ENCODE data around the gene TRERF1. TPM values are rescaled to one million over a fixed set of nuclear protein-coding genes. Genes with fewer than 3 reads are reported as not detected.
"Not testable (repeated sequence)": the region's sequence is repeated elsewhere in the genome, so short reads cannot be mapped to it uniquely, and the experiment has no call there.

Gene TRERF1
- total RNA-seq, 2 donors from 2014 or later: 3.5 to 3.8 TPM

- no peaks in the 10 kb centered on the region for H3K9me3 ChIP-seq
- DNase-seq: no peak
- H3K27me3 ChIP-seq: no peaks in the 10 kb centered on the region
- H3K4me3 ChIP-seq: no peak overlapping the region
- intact Hi-C loops (cut with DNase I): no loop called here
- no peak for TF ChIP-seq CTCF (IDR thresholded peaks at IDR 0.05)
- peaks cover 21% of the 10 kb centered on the region for H3K36me3 ChIP-seq
- H3K9ac ChIP-seq (ENCODE audit: low read depth in 2 of 2, low read length in 2 of 2): no peak overlapping the region
- no peak overlapping the region for H3K27ac ChIP-seq
- H3K4me1 ChIP-seq: no peaks in the 10 kb centered on the region
Observed at GRCh38 chr6:42210551-42210950, 241.2 kb downstream of the TRERF1 start.

- DNase-seq; H3K9ac ChIP-seq (ENCODE audit: low read depth in 2 of 2, low read length in 2 of 2); H3K27ac ChIP-seq; intact Hi-C loops (cut with DNase I); H3K27me3 ChIP-seq; H3K4me1 ChIP-seq; H3K9me3 ChIP-seq; H3K4me3 ChIP-seq: not testable (repeated sequence)
- peaks cover 21% of the 10 kb centered on the region for H3K36me3 ChIP-seq
Observed at GRCh38 chr6:42207559-42207958, 244.2 kb downstream of the TRERF1 start.

- H3K4me1 ChIP-seq: no peaks in the 10 kb centered on the region
- no peaks in the 10 kb centered on the region for H3K9me3 ChIP-seq
- H3K36me3 ChIP-seq: peaks cover 13% of the 10 kb centered on the region
- DNase-seq: no peak
- no peak overlapping the region for H3K9ac ChIP-seq (ENCODE audit: low read depth in 2 of 2, low read length in 2 of 2)
- H3K27ac ChIP-seq: no peak overlapping the region
- H3K27me3 ChIP-seq: no peaks in the 10 kb centered on the region
- intact Hi-C loops (cut with DNase I): no loop called here
- no peak overlapping the region for H3K4me3 ChIP-seq
- TF ChIP-seq CTCF (IDR thresholded peaks at IDR 0.05): no peak
Observed at GRCh38 chr6:42204768-42205282, 246.9 kb downstream of the TRERF1 start.

- intact Hi-C loops (cut with DNase I): no loop called here
- no peak overlapping the region for H3K4me3 ChIP-seq
- DNase-seq: no peak
- peaks cover 1% of the 10 kb centered on the region for H3K36me3 ChIP-seq
- H3K27ac ChIP-seq: no peak overlapping the region
- H3K9ac ChIP-seq (ENCODE audit: low read depth in 2 of 2, low read length in 2 of 2): no peak overlapping the region
- no peaks in the 10 kb centered on the region for H3K27me3 ChIP-seq
- H3K4me1 ChIP-seq: no peaks in the 10 kb centered on the region
- TF ChIP-seq CTCF (IDR thresholded peaks at IDR 0.05): no peak
- H3K9me3 ChIP-seq: no peaks in the 10 kb centered on the region
Observed at GRCh38 chr6:42203183-42203582, 248.5 kb downstream of the TRERF1 start.

- H3K9ac ChIP-seq (ENCODE audit: low read depth in 2 of 2, low read length in 2 of 2); H3K9me3 ChIP-seq; H3K27ac ChIP-seq; H3K27me3 ChIP-seq; H3K4me1 ChIP-seq; H3K4me3 ChIP-seq; intact Hi-C loops (cut with DNase I); DNase-seq; H3K36me3 ChIP-seq: not testable (repeated sequence)
Observed at GRCh38 chr6:42202131-42202915, 249.4 kb downstream of the TRERF1 start.

GRCh38 chr6:42201382-42201781 lies 250.3 kb downstream of the TRERF1 start:
- no peaks in the 10 kb centered on the region for H3K9me3 ChIP-seq
- no peaks in the 10 kb centered on the region for H3K4me1 ChIP-seq
- no peak overlapping the region for H3K9ac ChIP-seq (ENCODE audit: low read depth in 2 of 2, low read length in 2 of 2)
- intact Hi-C loops (cut with DNase I): no loop called here
- H3K27ac ChIP-seq: no peak overlapping the region
- no peak for DNase-seq
- no peak overlapping the region for H3K4me3 ChIP-seq
- TF ChIP-seq CTCF (IDR thresholded peaks at IDR 0.05): no peak
- no peaks in the 10 kb centered on the region for H3K27me3 ChIP-seq
- H3K36me3 ChIP-seq: no peaks in the 10 kb centered on the region
